GM12873 (cell line): Measurements from ENCODE around the gene ACIN1.

ENCODE experiments used
- CTCF ChIP-seq: IDR thresholded peaks from 2 replicates; pipeline ENCODE4 v1.5.1; 2012; ENCODE audit warnings: low read depth, mild to moderate bottlenecking, moderate library complexity, low read length, control low read depth; ENCODE audit not compliant: insufficient read depth; ENCODE audit errors: missing control alignments

ACIN1 gene

GRCh38 chr14:23023795-23024152, 71.2 kb downstream of the ACIN1 start:
- no peak for TF ChIP-seq CTCF

- TF ChIP-seq CTCF = no peak
These were observed 71.7 kb downstream of the ACIN1 start for GRCh38 chr14:23023022-23023794.

- TF ChIP-seq CTCF = no peak
These were observed 73.0 kb downstream of the ACIN1 start for GRCh38 chr14:23021889-23022442.

- TF ChIP-seq CTCF = no peak
These were observed 73.5 kb downstream of the ACIN1 start for GRCh38 chr14:23021434-23021833.

- no peak for TF ChIP-seq CTCF
These were observed 74.5 kb downstream of the ACIN1 start for GRCh38 chr14:23020143-23021128.

GRCh38 chr14:23018107-23018506, 76.8 kb downstream of the ACIN1 start:
- no peak for TF ChIP-seq CTCF

- TF ChIP-seq CTCF = no peak
These were observed 77.8 kb downstream of the ACIN1 start for GRCh38 chr14:23017091-23017490.
